HepG2 (cell line): Measurements from ENCODE around the gene ARMCX4. TPM values are rescaled to one million over a fixed set of nuclear protein-coding genes. Genes with fewer than 3 reads are reported as not detected.

Experiments
- ATAC-seq: fragments of 200-7000 bp; cut with Tn5 transposase; 3 replicates; pipeline ENCODE4 v1.9.1; 2020; ENCODE audit warnings: mild to moderate bottlenecking, moderate library complexity
- BruUV-seq: library from RNA; stranded (reverse); fragments of 400-500 nt; replicated peaks from 2 replicates; lab custom pipeline; 2021; lab: Mats Ljungman, UMichigan
- CTCF ChIA-PET: fragments of 300-600 bp; formaldehyde crosslinking; extraction: SDS; loops from one replicate; lab custom pipeline; 2021; ENCODE audit warnings: low total read pairs, inconsistent platforms, low intra/inter-chr PET ratio; lab: Yijun Ruan, JAX
- POLR2A ChIA-PET: fragments of 350-600 bp; sonication (Branson Sonifier 250); formaldehyde crosslinking; loops from one replicate; lab custom pipeline; 2020; ENCODE audit warnings: antibody characterized with exemption, inconsistent platforms; lab: Yijun Ruan, JAX
- DNase-seq: peaks from one replicate; pipeline ENCODE4 v3.0.0-alpha.2; 2015; ENCODE audit warnings: low spot score
- FAIRE-seq: peaks from 3 replicates; lab custom pipeline; 2011; peaks lifted over from hg19 to GRCh38; lab: Jason Lieb, UNC
- H2AFZ ChIP-seq: one replicate; pipeline ENCODE4 v1.6.1; 2011; ENCODE audit warnings: low read length, inconsistent platforms
- H3K27ac ChIP-seq: fragments of 300-600 bp; 3 replicates; pipeline ENCODE4 v1.8.0; 2011; ENCODE audit warnings: mixed run types, mild to moderate bottlenecking, mixed read lengths, low read length, inconsistent platforms; ENCODE audit not compliant: insufficient read depth; ENCODE audit errors: extremely low read length
- H3K27me3 ChIP-seq, 2 experiments: fragments of 200-600 bp in 1 of 2; 2 replicates in 1 of 2; 3 replicates in 1 of 2; pipeline versions ENCODE4 v1.6.0 to v1.8.0; 2011; ENCODE audit warnings: low read length in 2 of 2, mild to moderate bottlenecking in 2 of 2, moderate library complexity in 2 of 2, inconsistent platforms in 1 of 2; ENCODE audit not compliant: insufficient read depth in 2 of 2, control insufficient read depth in 1 of 2
- H3K36me3 ChIP-seq, 2 experiments: fragments of 200-600 bp in 1 of 2; replicated peaks in 1 of 2; 2 replicates in 1 of 2; 3 replicates in 1 of 2; pipeline versions ENCODE4 v1.5.1 to v1.8.0; 2011; ENCODE audit warnings: low read length in 2 of 2, inconsistent platforms in 1 of 2; ENCODE audit not compliant: insufficient read depth in 2 of 2, control insufficient read depth in 1 of 2
- H3K4me1 ChIP-seq: 2 replicates; pipeline ENCODE4 v1.5.1; 2012; ENCODE audit warnings: low read length, inconsistent platforms; ENCODE audit not compliant: insufficient read depth
- H3K4me2 ChIP-seq: 2 replicates; pipeline ENCODE4 v1.6.0; 2011; ENCODE audit warnings: low read depth, low read length, inconsistent platforms
- H3K4me3 ChIP-seq, 3 experiments: fragments of 200-600 bp in 1 of 3; sonication (generic), shearing (Covaris generic) in 1 of 3; replicated peaks in 1 of 3; 2 replicates each; pipeline ENCODE4 v1.5.1; 2011 to 2016; ENCODE audit warnings: low read length in 3 of 3, inconsistent platforms in 2 of 3, low read depth in 2 of 3, mild to moderate bottlenecking in 2 of 3, control low read depth in 1 of 3, mixed read lengths in 1 of 3; ENCODE audit not compliant: insufficient read depth in 1 of 3
- H3K79me2 ChIP-seq: one replicate; pipeline ENCODE4 v1.6.1; 2011; ENCODE audit warnings: low read length, inconsistent platforms; ENCODE audit not compliant: insufficient read depth
- H3K9ac ChIP-seq: 2 replicates; pipeline ENCODE4 v1.6.0; 2011; ENCODE audit warnings: mild to moderate bottlenecking, low read depth, low read length, inconsistent platforms; ENCODE audit not compliant: insufficient read depth
- H3K9me3 ChIP-seq: 2 replicates; pipeline ENCODE4 v1.5.1; 2012; ENCODE audit warnings: mild to moderate bottlenecking, low read length
- H4K20me1 ChIP-seq: 2 replicates; pipeline ENCODE4 v1.6.0; 2011; ENCODE audit warnings: inconsistent platforms, mild to moderate bottlenecking, low read length, moderate library complexity; ENCODE audit not compliant: insufficient read depth
- ATAD3A ChIP-seq: sonication (generic); formaldehyde crosslinking; IDR thresholded peaks from 2 replicates; pipeline ENCODE4 v1.4.0; 2020; ENCODE audit warnings: missing genetic modification reagents
- KLF9 ChIP-seq: IDR thresholded peaks from 2 replicates; pipeline ENCODE4 v1.6.1; 2016; ENCODE audit warnings: low read depth
- MAFF ChIP-seq: IDR thresholded peaks from 2 replicates; pipeline ENCODE4 v1.6.1; 2011; ENCODE audit warnings: low read depth, low read length, improper control_type of control experiment
- MAZ ChIP-seq, 2 experiments: sonication (generic) in 1 of 2; formaldehyde crosslinking in 1 of 2; IDR thresholded peaks; 2 replicates each; pipeline versions ENCODE4 v1.5.0 to v1.6.1; 2012 to 2020; ENCODE audit warnings: low read depth in 2 of 2, mild to moderate bottlenecking in 2 of 2, borderline replicate concordance in 1 of 2, improper control_type of control experiment in 1 of 2, low read length in 1 of 2, missing genetic modification reagents in 1 of 2, moderate library complexity in 1 of 2
- NBN ChIP-seq: fragments of 450-650 bp; conservative IDR thresholded peaks from 2 replicates; pipeline ENCODE4 v1.6.1; 2017
- ZNF335 ChIP-seq: sonication (generic); formaldehyde crosslinking; IDR thresholded peaks from 2 replicates; pipeline ENCODE4 v1.4.0; 2020; ENCODE audit warnings: missing genetic modification reagents
- ZNF430 ChIP-seq: sonication (generic); formaldehyde crosslinking; IDR thresholded peaks from 2 replicates; pipeline ENCODE4 v1.9.0; 2021; ENCODE audit warnings: mild to moderate bottlenecking, missing genetic modification reagents
- ZNF496 ChIP-seq: sonication (generic); formaldehyde crosslinking; IDR thresholded peaks from 2 replicates; pipeline ENCODE4 v1.8.1; 2023; ENCODE audit warnings: mild to moderate bottlenecking, moderate library complexity, missing genetic modification reagents; ENCODE audit not compliant: insufficient replicate concordance
- ZNF549 ChIP-seq: sonication (generic); formaldehyde crosslinking; IDR thresholded peaks from 2 replicates; pipeline ENCODE4 v1.5.0; 2020; ENCODE audit warnings: missing genetic modification reagents
- WGBS: methylation state at CpG from one replicate; pipeline ENCODE4 v1.1.6; 2017; ENCODE audit warnings: low lambda C conversion rate; 5-methylcytosine and 5-hydroxymethylcytosine counted together
- in situ Hi-C: cut with HindIII; loops from 2 replicates; pipeline ENCODE4 v1.10.0; 2017; ENCODE audit warnings: low pct_unique_long_range_greater_than_20kb; ENCODE audit not compliant: extremely low pct_ligation_motif_present
- intact Hi-C: fragments of 100-400 bp; cut with micrococcal nuclease; formaldehyde crosslinking; loops from one replicate; pipeline ENCODE4 v1.10.0; 2022; ENCODE audit not compliant: unreplicated experiment
- polyA plus RNA-seq, 8 experiments: library from polyadenylated mRNA; depleted of rRNA in 3 of 8; stranded (reverse) in 7 of 8; unstranded in 1 of 8; fragments of >200 nt; fragmentation: Illumina TruSeq in 4 of 8; extraction: Trizol in 4 of 8; gene quantifications; 2 replicates each; pipeline versions ENCODE4 v1.2.1 to v1.2.3, GENCODE V29; 2011 to 2016; ENCODE audit warnings: low read depth in 4 of 8, missing spikeins in 1 of 8, mixed read lengths in 1 of 8; ENCODE audit not compliant: insufficient read depth in 1 of 8
- total RNA-seq, 5 experiments: library from RNA; depleted of rRNA; stranded (reverse); fragments of >200 nt; fragmentation: Illumina TruSeq; extraction: Trizol; gene quantifications; 2 replicates each; pipeline ENCODE4 v1.2.3, GENCODE V29; 2016; ENCODE audit warnings: low read depth in 1 of 5
- TF ChIP-seq, protein P1 (sequence below): IDR thresholded peaks from 2 replicates; pipeline ENCODE4 v1.6.1; 2016; ENCODE audit warnings: missing genetic modification reagents, missing compliant biosample characterization
- TF ChIP-seq, protein P2 (sequence below): sonication (generic); formaldehyde crosslinking; IDR thresholded peaks from 2 replicates; pipeline ENCODE4 v1.8.0; 2022; ENCODE audit warnings: missing genetic modification reagents, low read depth, mild to moderate bottlenecking, borderline replicate concordance

The ARMCX4 gene
- total and polyA plus RNA-seq, 2 of the 13 experiments (the other 11 are each of a cell fraction or from before 2014, with no cell fraction given): not detected

DNA sequence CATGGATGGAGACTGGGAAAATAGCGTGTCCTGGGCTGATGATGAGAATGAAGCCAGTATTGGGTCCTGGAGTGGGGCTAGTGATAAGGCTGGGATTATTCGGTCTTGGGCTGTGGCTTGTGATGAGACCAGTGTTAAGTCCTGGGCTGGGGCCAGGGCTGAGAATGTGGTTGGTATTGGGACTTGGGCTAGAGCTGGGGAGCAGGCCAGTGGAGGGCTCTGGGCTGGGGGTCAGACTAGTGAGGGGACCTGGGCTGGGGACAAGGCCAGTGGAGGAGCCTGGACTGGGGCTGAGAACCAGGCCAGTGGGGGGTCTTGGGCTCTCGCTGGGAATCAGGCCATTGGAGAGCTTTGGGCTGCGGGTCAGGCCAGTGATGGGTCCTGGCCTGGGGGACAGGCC, 6.7 kb downstream of the ARMCX4 start:
- in situ Hi-C loops (no loop called here), intact Hi-C loops (no loop called here)
- ChIA-PET POLR2A (no interaction called here), CTCF (no interaction called here)
- Histone ChIP-seq H3K79me2 (no peaks in the 10 kb centered on the region), H3K4me3 (no peak overlapping the region), H3K4me1 (no peaks in the 10 kb centered on the region), H3K36me3 (no peaks in the 10 kb centered on the region), H4K20me1 (no peaks in the 10 kb centered on the region), H2AFZ (no peak overlapping the region), H3K27ac (no peak overlapping the region), H3K9me3 (no peaks in the 10 kb centered on the region), H3K4me2 (no peak overlapping the region), H3K27me3 (no peaks in the 10 kb centered on the region), H3K9ac (no peak overlapping the region)
- TF ChIP-seq ZNF549 (CRISPR knock-in tag) (no peak), MAFF (no peak), ATAD3A (CRISPR knock-in tag) (no peak), ZNF335 (no peak), KLF9 (CRISPR knock-in tag) (no peak), MAZ (IDR thresholded peaks at IDR 0.05; ENCODE audit: borderline replicate concordance, low read depth, low read length) (no peak), MAZ (CRISPR knock-in tag; IDR thresholded peaks at IDR 0.05; ENCODE audit: low read depth) (no peak), NBN (no peak), ZNF430 (CRISPR knock-in tag) (no peak), ZNF496 (CRISPR knock-in tag) (no peak)
- TF ChIP-seq, protein P1, sequence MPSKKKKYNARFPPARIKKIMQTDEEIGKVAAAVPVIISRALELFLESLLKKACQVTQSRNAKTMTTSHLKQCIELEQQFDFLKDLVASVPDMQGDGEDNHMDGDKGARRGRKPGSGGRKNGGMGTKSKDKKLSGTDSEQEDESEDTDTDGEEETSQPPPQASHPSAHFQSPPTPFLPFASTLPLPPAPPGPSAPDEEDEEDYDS: no peak
- TF ChIP-seq, protein P2, sequence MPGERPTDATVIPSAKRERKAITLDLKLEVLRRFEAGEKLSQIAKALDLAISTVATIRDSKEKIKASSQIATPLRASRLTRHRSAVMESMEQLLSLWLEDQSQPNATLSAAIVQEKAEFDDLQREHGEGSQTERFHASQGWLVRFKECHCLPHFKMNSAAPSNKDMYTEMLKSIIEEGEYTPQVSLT: no peak
- no TSS peak for BruUV-seq
- FAIRE-seq: no peak
- no peak for DNase-seq
- ATAC-seq: no peak
- 32% methylated on average over 2 of the region's 4 CpGs for WGBS
